HG03354 (cell line): ENCODE data around the gene CHST12.
"Not testable (repeated sequence)": the region's sequence is repeated elsewhere in the genome, so short reads cannot be mapped to it uniquely, and the experiment has no call there.

ENCODE experiments used
- ATAC-seq: cut with Tn5 transposase; IDR thresholded peaks from one replicate; pipeline ENCODE4 v1.9.1; 2021; ENCODE audit warnings: mild to moderate bottlenecking; ENCODE audit not compliant: unreplicated experiment, poor library complexity, severe bottlenecking

The CHST12 gene

DNA sequence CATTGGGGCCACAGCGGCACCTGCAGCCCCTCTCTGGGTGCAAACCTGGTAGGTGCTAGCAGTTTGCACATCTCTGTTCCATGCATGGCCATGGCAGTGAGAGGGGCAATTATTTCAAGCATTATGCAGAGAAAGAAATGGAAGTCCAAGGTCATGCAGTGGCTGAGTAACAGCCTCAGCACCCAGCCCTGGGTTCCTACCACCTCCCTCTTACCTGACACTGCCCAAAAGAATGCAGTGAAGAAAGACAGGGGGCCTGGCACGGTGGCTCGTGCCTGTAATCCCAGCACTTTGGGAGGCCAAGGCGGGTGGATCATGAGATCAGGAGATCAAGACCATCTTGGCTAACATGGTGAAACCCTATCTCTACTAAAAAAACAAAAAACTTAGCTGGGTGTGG, 4.9 kb upstream of the CHST12 start:
- ATAC-seq, result no peak

DNA sequence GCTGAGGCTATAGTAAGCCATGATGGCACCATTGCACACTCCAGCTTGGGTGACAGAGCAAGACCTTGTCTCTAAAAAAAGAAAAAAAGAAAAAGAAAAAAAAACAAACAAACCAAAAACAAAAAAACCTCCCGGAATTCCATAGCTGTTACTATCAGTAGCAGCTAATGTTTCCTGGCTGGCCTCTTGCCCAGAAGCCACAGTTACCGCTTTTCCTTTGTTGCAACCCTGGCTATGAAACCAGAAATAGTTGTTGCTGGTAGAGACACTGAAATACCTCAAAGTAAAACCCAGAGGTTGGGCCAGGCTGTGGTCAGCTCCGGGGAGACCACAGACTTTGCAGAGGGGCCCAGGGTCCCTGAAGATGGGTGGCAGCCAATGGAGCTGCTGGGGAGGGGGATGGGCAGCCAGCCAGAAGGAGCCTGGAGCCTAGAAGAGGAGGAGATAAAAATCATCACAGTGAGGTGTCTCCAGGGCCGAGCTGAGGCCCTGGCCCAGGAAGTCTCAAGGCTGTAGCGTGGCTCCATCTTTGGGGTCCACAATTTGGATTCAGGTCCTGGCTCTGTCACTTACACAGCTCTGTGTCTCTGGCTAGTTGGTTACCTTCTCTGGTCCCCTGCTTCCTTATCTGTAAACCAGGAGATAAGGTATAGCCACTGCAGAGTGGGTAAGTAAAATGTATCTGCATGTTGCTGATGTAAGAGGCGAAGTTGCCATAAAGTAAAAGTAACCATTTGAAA, 3.4 kb upstream of the CHST12 start:
- no peak for ATAC-seq

DNA sequence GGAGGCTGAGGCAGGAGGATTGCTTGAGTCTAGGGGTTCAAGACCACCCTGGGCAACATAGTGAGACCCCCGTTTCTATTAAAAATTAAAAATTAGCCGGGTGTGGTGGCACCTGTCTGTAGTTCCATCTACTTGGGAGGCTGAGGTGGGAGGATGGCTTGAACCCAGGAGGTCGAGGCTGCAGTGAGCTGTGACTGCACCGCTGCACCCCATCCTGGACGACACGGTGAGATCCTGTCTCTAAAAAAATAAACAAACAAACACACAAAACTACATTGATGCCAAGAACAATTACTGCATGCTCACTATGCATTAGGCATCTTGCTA, 761 bp upstream of the CHST12 start:
- no peak for ATAC-seq

DNA sequence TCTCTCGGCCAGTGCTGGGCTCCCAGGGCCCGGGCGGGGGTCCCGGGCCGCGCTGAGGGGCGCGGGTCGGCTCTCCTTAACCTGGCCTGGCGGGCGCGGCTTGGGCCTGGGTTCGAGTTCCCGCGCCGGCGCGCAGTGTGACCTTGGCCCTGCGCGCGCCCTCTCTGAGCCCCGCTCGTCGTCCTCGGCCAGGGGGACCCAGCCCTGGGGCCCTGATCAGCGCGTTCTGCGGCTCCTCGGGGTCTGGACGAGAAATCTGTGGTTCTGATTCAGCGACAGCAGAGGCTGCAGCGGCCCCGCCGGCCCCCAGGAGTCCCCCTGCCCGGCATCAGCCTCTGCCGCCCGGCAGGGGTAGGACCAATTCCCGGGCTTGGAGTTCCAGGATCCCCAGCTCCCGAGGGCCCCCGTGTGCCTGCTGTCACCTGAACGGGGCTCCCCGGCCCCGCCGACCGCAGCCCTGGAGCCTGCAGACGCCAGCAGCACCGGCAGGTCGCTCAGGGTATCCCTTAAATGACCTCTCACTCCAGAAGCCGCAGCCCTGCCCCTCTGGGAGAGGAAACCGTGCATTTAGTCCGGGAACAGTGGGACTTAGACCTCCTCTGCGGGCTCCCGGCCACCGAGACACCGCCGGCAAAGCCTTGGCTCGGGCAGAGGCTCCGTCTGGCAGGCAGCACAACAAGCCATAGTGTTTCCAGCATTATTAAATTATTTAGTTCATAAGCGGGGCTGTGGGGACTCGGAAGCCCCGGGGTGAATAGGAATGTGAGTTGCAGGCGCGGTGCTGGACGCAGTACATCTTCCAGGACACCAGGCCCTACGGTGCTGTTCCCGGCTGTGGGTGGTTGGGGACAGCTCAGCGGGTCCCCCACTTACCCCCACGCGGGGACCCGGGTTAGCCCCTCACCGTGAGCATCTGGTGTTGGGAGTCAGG, 572 bp downstream of the CHST12 start:
- ATAC-seq, result peak; percentile 11

DNA sequence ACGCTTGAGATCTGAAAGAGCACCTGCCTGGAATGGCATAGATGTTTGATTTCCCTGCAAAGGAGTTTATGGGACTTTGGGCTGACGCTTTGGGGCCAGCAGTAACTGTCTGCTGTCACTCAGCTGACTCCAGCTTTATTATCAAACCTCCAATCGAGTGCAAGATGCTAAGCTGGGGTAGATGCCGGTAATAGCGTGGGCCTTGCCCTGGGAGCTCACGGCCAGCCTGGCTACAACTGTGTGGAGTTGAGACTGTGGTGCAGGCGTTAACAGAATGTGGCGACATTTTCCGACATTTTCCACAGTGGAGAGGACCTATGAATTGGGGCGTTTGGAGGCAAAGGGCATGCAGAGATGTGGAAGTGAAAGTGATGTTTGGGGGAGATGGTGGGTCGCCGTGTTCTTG, 1.3 kb downstream of the CHST12 start:
- no peak for ATAC-seq

DNA sequence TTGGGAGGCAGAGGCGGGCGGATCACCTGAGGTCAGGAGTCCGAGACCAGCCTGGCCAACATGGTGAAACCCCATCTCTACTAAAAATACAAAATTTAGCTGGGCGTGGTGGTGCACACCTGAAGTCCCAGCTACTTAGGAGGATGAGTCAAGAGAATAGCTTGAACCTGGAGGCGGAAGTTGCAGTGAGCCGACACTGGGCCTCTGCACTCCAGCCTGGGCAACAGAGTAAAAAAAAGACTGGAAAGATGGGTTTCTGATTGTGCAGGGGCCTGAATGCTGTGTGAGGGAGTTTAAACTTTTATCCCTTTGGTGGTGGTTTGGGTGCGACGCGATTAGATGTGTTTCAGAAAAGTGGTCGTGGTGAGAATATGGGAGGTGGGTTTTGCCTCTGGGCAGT, 1.8 kb downstream of the CHST12 start:
- ATAC-seq, result no peak

DNA sequence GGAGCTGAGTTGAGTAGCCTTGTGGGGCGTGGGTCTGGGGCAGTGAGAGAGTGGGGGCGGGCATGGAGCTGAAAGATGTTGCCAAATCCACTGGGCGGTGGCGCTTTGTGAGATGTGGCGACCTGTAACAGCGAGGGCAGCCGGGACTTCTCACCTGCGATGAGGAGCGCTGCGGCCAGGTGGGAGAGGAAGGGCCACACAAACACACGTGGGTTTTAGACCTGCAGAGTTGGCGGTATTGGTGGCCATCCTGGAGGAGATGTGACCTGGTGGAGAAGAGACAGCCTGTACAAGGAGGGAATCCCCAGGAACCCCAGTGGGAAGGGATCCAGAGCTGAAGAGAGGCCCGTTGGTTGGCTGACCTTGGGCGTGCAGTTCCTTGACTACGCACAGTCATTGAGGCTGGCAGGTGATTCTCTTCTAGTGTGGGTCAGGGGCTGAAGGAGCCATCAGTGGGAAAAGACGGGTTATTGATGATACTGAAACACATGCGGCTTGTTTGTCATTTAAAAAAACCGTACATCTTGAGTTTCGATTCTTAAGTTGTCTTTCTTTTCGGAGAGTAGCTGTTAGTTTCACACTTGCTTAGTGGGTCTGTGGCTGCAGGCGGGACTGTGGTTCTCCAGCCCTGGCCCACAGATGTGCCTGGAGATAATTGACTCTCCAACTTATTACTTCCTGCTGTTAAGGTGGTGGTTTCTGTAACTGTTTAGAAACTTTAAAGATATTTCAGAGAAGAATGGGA, 2.4 kb downstream of the CHST12 start:
- peak; percentile 52 for ATAC-seq

DNA sequence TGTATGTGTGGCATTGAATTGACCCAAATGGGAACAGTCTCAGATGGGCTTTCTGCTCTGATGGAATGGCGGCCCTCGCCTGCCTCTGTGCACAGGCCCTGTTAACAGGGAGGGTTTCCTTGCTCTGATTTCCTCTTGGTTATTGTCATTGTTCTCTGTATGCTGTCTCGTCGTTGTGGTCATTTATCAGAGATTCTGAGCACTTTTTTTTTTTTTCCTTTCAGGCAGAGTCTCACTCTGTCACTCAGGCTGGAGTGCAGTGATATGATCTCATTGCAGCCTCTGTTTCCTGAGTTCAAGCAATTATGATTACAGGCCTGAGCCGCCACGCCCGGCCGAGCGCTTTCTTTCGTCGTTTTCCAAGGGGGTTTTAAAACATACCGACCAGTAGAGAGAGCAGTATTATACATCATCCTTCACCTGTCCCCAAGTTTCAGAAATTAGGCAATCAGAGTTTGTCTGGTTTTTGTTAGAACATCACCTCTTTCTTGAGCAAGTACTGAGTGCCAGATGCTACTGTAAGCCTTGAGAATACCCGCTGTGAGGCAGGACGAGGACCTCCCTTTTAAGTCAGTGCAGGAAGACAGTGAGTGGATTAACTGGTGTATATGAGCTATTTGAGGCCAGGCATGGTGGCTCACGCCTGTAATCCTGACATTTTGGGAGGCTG, 6.5 kb downstream of the CHST12 start:
- ATAC-seq, result no peak

DNA sequence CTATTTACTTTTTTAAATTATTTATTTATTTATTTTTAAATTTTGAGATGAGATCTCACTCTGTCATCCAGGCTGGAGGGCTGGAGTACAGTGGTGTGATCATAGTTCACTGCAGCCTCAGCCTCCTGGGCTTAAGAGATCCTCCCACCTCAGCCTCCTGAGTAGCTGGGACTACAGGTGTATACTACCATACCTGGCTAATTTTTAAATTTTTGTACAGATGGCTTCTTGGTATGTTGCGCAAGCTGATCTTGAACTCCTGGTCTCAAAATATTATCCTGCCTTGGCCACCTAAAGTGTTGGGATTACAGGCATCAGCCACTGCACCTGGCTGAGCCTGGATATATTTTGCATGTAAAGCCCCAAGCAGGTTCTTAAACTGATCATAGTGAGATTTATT, 7.6 kb downstream of the CHST12 start:
- ATAC-seq, result no peak

DNA sequence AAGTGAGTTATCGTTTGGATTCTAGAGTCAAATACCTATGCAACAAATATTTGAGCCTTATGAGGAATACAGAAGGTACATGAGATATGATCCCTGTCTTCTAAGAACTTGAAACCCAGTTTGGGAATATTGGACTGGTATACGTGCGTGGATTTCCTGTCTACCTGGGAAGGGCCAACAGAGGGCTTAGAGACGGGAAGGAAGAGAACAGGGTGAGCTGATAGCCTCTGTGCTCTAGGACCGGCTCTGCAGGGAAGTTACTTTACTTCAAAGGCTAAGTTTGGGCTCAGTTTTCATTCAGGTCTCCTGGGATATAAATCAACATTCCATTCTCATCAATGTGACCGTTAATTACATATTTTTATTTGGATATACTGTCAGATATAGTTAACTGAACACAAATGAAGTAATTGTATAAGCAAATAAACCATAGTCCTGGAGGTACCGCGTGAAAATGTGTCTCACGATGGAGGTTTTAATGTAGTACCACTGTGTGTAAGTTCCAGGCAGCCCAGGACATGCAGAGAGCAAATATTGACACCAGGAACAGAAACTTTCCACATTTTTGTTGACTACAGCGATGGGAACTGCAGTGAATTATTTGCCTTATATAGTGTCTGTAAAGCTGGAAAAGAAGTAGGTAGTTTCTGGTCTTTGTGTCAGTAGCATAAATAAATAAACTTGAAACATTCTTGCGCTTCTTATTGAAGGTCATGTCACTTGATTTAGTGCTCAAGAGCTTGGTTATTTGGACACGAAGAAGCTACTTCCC, 8.6 kb downstream of the CHST12 start:
- no peak for ATAC-seq

DNA sequence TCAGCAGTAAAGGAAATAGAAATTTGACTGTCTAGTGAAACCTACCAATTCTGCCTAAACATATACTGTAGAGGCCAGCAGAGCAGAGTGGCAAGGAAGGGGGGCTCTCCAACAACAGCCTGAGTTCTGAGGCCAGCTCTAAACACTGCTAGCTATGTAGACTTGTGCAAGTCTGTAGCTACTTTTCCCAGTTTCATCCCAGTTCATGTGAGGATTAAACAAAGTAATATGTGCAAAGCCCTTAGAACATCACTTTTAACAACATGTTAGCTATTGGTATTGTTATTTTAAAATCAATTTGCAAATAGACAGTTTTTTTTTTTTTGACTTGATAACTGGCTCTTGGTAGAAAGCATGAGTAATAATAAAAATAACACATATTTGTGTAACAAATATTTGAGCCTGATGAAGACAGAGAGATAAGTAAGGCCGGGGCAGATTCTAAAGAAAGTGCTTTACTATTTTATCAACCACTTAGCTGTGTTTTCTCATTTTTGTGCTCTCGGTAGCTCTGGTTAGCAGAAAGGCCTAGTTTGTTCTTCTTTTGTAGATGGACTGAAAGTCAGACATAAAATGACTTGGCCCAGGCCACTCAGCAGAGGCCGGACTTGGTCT, 9.3 kb downstream of the CHST12 start:
- no peak for ATAC-seq

DNA sequence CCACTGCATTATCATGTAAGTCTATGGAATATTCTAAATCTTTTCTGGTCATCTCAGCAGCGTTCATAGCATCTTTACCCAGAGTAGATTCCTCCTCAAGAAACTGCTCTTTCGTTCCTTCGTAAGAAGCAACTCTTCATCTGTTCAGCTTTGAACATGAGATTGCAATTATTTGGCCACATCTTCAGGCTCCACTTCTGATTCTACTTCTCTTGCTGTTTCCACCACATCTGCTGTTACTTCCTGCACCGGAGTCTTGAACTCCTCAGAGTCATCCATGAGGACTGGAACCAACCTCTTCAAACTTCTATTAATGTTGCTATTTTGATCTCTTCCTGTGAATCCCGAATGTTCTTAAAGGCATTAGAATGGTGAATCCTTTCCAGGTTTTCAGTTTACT, 12.7 kb downstream of the CHST12 start:
- no peak for ATAC-seq

DNA sequence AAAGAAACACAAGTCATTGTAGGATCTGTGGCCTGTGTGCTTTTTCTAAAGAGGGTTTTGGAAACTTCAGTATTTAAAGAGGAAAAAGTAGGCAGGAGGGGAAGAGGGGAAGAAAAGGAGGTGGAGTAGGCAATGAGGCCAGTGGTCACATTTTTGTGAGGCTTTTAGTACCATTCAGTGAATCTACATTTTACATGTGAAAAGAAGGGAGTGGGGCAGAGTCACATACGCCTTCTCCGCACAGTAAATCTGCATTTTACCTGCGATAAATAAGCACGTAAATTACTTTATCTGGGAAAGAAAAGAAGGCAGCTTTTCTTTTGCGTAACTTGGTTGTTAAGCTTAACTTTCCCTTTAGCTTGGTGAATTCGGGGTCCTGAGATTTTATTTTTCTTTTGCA, 13.2 kb downstream of the CHST12 start:
- ATAC-seq, result no peak

DNA sequence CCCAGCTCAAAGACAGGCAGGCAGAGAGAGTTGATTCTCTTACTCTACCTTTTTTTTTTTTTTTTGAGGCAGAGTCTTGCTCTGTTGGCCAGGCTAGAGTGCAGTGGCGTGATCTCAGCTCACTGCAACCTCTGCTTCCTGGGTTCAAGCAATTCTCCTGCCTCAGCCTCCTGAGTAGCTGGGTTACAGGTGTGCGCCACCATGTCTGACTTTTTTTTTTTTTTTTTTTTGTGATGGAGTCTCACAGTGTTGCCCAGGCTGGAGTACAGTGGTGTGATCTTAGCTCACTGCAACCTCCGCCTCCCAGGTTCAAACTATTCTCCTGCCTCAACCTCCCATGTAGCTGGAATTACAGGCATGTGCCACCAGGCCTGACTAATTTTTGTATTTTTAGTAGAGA, 13.8 kb downstream of the CHST12 start:
- not testable (repeated sequence) for ATAC-seq

DNA sequence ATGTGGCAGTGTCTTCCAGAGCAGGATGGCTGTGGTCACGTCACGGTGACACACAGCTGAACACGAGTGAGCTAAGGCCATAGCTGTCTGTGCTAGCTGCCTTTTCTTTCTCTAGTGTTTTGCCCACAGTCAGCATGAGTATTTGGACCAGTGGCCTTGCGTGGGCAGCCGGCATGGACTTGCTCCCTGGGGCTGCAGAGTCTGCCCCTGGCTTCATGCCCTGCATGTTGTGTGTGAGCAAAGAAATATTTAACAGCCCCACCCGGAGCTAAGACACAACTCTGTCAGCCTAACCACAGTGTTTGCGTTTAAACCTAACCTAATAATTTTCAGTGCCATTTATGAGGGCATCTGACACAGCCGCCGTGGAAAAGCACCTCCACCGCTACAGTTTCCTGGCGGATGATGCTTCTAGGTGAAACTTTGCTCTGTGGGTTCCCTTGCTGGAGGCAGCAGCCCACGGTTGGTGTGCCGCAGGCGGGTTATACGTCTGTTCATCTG, 14.6 kb downstream of the CHST12 start:
- ATAC-seq, result no peak

DNA sequence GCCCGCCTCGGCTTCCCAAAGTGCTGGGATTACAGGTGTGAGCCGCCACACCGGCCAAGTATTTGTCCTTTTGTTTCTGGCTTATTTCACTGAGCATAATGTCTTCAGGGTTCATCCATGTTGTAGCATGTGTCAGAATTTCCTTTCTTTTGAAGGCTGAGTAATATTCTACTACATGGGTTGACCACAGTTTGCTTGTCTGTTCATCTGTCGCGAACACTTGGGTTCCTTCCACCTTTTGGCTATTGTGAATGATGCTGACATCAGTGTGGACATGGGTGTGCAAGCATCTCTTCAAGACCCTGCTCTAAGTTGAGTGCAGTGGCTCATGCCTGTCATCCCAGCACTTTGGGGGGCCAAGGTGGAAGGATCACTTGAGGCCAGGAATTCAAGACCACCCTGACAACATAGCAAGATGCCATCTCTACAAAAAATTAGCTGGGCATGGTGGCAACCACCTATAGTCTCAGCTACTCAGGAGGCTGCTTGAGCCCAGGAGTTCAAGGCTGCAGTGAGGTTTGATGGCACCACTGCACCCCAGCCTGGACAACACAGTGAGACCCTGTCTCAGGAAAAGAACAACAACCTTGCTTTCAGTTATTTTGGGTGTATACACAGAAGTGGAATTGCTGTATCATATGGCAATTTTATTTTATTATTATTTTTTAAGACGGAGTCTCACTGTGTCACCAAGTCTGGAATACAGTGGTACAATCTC, 17.0 kb downstream of the CHST12 start:
- no peak for ATAC-seq

DNA sequence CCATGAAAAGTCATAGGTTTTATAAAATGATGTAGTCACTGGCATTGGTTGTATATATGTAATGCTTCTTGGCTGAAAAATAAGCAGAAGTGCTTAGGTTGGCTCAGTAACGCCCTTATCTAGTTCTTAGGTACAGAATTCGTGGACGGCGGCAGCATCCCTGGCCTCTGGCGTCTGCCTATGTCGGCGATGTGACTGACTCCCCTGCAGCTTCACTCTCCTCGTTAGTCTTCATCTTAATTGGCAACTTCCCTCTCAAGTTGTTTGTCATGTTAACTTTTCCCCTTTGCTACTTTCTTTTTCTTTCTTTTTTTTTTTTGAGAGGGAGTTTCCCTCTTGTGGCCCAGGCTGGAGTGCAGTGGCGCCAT, 18.5 kb downstream of the CHST12 start:
- ATAC-seq, result no peak

DNA sequence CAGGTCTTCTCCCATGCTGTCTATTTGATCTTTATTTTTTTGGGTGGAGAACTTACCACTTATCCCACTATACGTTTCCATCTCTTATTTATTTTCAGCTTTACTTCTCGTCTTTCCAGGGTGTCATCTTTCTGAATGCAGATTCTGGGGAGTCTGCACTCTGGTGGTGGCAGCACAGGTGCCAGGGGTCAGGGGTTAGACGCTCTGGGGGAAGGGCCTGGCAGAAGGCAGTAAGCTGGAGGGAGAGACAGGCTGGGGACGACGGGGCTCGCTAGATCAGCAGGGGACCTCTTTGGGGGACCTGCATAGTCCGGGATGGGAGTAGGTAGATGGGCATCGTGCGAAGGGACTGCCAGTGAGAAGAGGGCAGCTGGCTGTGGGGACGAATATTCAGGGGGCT, 22.3 kb downstream of the CHST12 start:
- ATAC-seq, result no peak
